Measurements from ENCODE around the gene EIF4A2.
"Not testable (repeated sequence)": the region's sequence is repeated elsewhere in the genome, so short reads cannot be mapped to it uniquely, and the experiment has no call there.

EIF4A2 gene

GRCh38 chr3:186821429-186822387 lies 38.3 kb downstream of the EIF4A2 start:
- peak; percentile 60 to 67 for DNase-seq

- not testable (repeated sequence) for DNase-seq
These were observed 39.0 kb downstream of the EIF4A2 start for GRCh38 chr3:186822388-186822759.

GRCh38 chr3:186823386-186823785 lies 40.0 kb downstream of the EIF4A2 start:
- DNase-seq = no peak

- no peak for DNase-seq
These were observed 41.2 kb downstream of the EIF4A2 start for GRCh38 chr3:186824430-186825139.

GRCh38 chr3:186825294-186825821 lies 42.0 kb downstream of the EIF4A2 start:
- no peak for DNase-seq

- no peak for DNase-seq
These were observed 42.6 kb downstream of the EIF4A2 start for GRCh38 chr3:186825872-186826409.

GRCh38 chr3:186826410-186826975 lies 43.1 kb downstream of the EIF4A2 start:
- DNase-seq = no peak

- peak; percentile 86 to 94 for DNase-seq
These were observed 43.8 kb downstream of the EIF4A2 start for GRCh38 chr3:186826976-186827857.

GRCh38 chr3:186828340-186828739 lies 45.0 kb downstream of the EIF4A2 start:
- no peak for DNase-seq

GRCh38 chr3:186831798-186832197 lies 48.4 kb downstream of the EIF4A2 start:
- DNase-seq = no peak

- DNase-seq = no peak
These were observed 48.9 kb downstream of the EIF4A2 start for GRCh38 chr3:186832276-186832675.
